HG02852 (cell line): ENCODE results near the gene MOSPD3.
"Not testable (repeated sequence)": the region's sequence is repeated elsewhere in the genome, so short reads cannot be mapped to it uniquely, and the experiment has no call there.

Experiments
- ATAC-seq: cut with Tn5 transposase; IDR thresholded peaks from one replicate; pipeline ENCODE4 v1.9.1; 2021; ENCODE audit warnings: mild to moderate bottlenecking, moderate library complexity; ENCODE audit not compliant: unreplicated experiment

Gene MOSPD3

GRCh38 chr7:100662194-100662776 lies 49.9 kb downstream of the MOSPD3 start:
- not testable (repeated sequence) for ATAC-seq
